Colonic mucosa (tissue), 4 donors: ENCODE results near the gene TENM4. TPM values are rescaled to one million over a fixed set of nuclear protein-coding genes. Genes with fewer than 3 reads are reported as not detected.

Experiments
- DNase-seq: peaks from one replicate; pipeline ENCODE4 v3.0.0-alpha.2; 2020
- H3K27ac ChIP-seq: fragments of 200-600 bp; one replicate; pipeline ENCODE4 v1.8.0; 2021
- H3K27me3 ChIP-seq: fragments of 200-600 bp; one replicate; pipeline ENCODE4 v1.8.0; 2021
- H3K36me3 ChIP-seq: fragments of 200-600 bp; one replicate; pipeline ENCODE4 v1.8.0; 2021
- H3K4me1 ChIP-seq: fragments of 200-600 bp; one replicate; pipeline ENCODE4 v1.8.0; 2021; ENCODE audit warnings: mild to moderate bottlenecking
- H3K4me3 ChIP-seq: fragments of 200-600 bp; one replicate; pipeline ENCODE4 v1.8.0; 2021
- H3K9ac ChIP-seq, 2 donors: one replicate each; pipeline ENCODE4 v1.7.0; 2013; ENCODE audit warnings: control low read depth in 2 of 2, low read depth in 2 of 2, low read length in 2 of 2
- H3K9me3 ChIP-seq: fragments of 200-600 bp; one replicate; pipeline ENCODE4 v1.8.0; 2021
- intact Hi-C: fragments of 100-400 bp; cut with DNase I; formaldehyde crosslinking; loops from one replicate; pipeline ENCODE4 v1.14.1; 2022
- total RNA-seq, 2 donors: library from RNA; stranded (reverse); fragmentation: NEBNext Ultra II Directional in 1 of 2; extraction: Animal tissue kit (Norgen Biotek cat#: 25700) in 1 of 2; gene quantifications; one replicate each; pipeline ENCODE4 v1.2.1, GENCODE V29; 2021
- TF ChIP-seq, protein P1 (sequence below): fragments of 200-600 bp; IDR thresholded peaks from one replicate; pipeline ENCODE4 v1.8.0; 2022; ENCODE audit warnings: antibody characterized with exemption, mild to moderate bottlenecking
- donor health status: healthy.
- donor health status: DM: no; HTN: no; CAD: no.
- donor health status: DM: no; HTN: no; CAD: no.

The TENM4 gene
- total RNA-seq, 2 donors from 2014 or later: 0.48 to 1.2 TPM

DNA sequence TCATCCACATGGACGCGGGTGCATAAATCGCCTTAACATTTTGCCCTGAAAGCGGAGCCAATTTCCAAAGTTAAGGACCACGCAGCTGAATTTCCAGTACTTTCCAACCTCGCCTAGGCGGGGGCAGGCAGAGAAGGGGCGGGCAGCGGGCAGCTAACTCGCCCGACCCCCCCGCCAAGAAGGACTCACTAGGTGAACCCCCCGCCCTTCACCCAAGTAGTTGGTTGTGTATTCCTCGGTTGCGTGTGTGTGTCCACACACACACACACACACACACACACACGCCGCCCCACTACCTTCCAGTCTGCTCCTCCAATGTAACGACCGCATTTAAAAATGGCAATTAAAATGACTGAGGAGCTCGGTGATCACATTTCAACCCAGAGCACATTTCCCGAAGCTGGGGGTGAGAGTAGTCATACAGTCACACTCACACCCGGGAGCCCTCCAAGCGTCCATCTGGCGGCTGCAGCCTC is 1.4 kb downstream of the TENM4 start:
- intact Hi-C loops: no loop called here
- TF ChIP-seq, protein P1, sequence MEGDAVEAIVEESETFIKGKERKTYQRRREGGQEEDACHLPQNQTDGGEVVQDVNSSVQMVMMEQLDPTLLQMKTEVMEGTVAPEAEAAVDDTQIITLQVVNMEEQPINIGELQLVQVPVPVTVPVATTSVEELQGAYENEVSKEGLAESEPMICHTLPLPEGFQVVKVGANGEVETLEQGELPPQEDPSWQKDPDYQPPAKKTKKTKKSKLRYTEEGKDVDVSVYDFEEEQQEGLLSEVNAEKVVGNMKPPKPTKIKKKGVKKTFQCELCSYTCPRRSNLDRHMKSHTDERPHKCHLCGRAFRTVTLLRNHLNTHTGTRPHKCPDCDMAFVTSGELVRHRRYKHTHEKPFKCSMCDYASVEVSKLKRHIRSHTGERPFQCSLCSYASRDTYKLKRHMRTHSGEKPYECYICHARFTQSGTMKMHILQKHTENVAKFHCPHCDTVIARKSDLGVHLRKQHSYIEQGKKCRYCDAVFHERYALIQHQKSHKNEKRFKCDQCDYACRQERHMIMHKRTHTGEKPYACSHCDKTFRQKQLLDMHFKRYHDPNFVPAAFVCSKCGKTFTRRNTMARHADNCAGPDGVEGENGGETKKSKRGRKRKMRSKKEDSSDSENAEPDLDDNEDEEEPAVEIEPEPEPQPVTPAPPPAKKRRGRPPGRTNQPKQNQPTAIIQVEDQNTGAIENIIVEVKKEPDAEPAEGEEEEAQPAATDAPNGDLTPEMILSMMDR: no peak
- peak; percentile 19 for DNase-seq
- no peak overlapping the region for H3K27ac ChIP-seq
- H3K9me3 ChIP-seq: no peaks in the 10 kb centered on the region
- peaks cover 59% of the 10 kb centered on the region for H3K27me3 ChIP-seq
- H3K4me3 ChIP-seq: peak overlapping the region; percentile 32
- no peaks in the 10 kb centered on the region for H3K36me3 ChIP-seq
- peaks cover 12% of the 10 kb centered on the region for H3K4me1 ChIP-seq
- H3K9ac ChIP-seq: no peak overlapping the region

DNA sequence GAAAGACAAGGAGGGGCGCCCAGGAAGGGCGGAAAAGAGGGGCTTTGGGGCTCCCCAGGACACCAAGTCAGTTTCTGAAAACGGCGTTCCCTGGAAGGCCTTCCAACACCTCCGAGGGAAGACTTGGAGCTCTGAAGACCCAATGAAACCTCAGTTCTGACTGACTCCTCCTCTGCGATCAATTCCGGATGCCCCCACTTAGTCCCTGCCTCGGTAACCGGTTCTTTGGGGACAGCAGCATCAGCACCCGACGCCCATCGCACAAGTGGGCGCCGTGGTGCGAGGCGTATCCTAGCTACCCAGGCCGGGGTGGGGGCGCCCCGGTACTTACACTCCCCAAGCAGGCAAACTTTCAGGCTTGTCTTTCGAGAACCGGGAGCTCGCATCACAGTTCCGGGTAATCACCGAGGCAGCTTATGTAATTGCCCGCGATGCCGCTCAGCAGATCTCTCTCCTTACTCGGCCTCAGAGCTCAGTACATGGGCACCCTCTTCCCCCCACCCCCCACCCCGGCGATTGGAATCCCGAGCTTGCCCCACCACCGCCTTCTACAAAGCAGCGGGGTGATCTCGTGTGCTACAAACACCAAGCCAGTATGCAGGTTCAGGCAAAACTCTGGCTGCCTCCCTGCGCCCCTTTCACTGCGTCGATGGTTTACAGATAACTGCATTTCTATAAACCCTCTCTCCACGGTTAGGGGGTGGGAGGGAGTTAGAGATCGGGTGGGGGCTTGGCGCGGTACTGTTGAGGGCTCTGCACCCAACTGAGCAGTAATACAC is 2.0 kb downstream of the TENM4 start:
- TF ChIP-seq, protein P1: no peak
- DNase-seq: peak; percentile 21
- Histone ChIP-seq H3K9ac (peak overlapping the region in 1 of 2 donors; percentile 24), H3K4me1 (peaks cover 12% of the 10 kb centered on the region), H3K27ac (no peak overlapping the region), H3K27me3 (peaks cover 60% of the 10 kb centered on the region), H3K9me3 (no peaks in the 10 kb centered on the region), H3K36me3 (no peaks in the 10 kb centered on the region), H3K4me3 (peak overlapping the region; percentile 25)
- intact Hi-C loops: no loop called here

DNA sequence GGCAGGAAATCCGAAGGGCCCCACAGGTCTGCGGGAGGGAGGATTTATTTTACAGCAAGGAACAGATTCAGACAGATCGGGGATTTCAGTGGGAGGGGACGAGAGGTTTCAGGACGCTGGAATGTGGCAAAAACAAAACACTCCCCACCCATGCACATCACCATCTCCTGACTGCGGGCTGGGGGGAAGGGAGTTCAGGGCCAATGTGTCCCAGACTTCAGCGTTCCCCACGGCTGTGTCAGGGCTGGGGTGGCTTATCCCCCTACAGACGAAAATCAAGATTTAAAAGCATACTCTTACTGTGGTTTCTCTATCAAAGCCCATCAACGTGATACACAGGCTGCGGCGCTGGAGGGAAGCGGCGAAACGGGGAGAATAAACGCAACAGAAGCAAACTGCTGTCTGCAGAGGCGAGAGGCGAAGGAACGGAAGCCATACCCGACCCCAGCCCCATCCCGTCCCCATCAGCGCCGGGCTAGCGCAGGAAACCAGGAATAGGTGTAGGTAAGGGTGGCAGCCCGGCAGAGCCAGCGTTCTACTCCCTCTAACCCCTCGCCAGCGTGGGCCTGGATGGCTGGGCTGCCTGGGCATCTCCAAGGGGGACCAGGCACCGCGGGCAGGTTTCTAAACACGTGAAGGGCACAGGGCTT is 2.7 kb downstream of the TENM4 start:
- H3K4me1 ChIP-seq: peaks cover 12% of the 10 kb centered on the region
- H3K27me3 ChIP-seq: peaks cover 62% of the 10 kb centered on the region
- no peaks in the 10 kb centered on the region for H3K36me3 ChIP-seq
- TF ChIP-seq, protein P1: no peak
- peak overlapping the region; percentile 25 for H3K4me3 ChIP-seq
- H3K9ac ChIP-seq: peak overlapping the region in 1 of 2 donors; percentile 24
- intact Hi-C loops: no loop called here
- no peak overlapping the region for H3K27ac ChIP-seq
- no peaks in the 10 kb centered on the region for H3K9me3 ChIP-seq
- peak; percentile 18 for DNase-seq

DNA sequence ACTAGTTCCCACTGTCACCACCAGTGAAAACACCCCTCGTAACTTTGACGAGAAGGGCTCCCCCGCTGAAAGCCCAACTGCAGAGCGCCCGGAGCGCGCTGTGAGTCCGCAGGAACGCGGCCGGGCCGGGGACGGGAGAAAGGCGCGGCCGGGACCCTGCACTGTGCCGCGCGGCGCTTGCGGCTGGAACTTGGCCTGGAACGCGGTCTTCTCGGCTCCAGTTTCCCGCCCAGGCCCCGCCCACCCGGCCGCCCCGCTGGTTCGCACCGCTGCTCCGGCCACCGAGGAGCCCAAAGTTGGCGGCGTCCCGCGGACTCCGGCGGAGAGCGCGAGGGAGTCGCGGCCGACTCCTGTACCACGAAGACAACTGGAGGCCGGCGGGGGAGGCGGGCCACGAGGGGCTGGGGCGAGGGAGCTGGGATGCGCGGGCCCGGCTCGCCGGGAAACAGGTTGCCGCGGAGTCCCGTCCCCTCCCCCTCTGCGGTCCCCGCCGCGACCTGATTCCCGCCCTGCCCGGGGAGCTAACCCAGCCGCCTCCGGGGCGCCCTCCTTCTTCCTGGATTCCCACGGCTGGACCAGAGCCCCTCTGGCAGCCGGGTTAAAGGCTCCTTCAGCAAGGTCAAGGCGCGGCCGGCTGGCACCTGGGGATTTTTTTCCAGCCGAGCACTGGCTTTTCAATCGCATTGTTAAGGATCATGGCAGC is 3.4 kb downstream of the TENM4 start:
- Histone ChIP-seq H3K36me3 (no peaks in the 10 kb centered on the region), H3K27me3 (peaks cover 62% of the 10 kb centered on the region), H3K27ac (no peak overlapping the region), H3K4me3 (peak overlapping the region; percentile 25), H3K4me1 (peaks cover 12% of the 10 kb centered on the region), H3K9ac (no peak overlapping the region), H3K9me3 (no peaks in the 10 kb centered on the region)
- TF ChIP-seq, protein P1: no peak
- peak; percentile 57 for DNase-seq
- intact Hi-C loops: no loop called here

DNA sequence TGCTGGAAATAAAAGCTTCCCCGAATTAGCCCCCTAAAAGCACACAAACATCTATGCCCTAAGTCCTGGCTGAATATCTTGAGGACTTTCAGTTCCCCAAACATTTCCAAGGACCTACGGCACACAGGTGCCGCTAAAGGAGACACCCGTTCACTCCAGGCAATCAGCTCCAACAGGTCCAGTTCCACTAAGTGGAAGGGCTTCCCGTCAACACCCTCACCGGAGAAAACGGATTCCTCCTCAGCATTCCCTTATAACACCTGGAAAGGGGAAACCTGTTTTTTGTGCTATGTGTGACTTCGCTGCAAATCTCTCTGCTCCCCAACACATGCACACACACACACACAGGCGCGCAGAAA is 3.9 kb downstream of the TENM4 start:
- Histone ChIP-seq H3K36me3 (no peaks in the 10 kb centered on the region), H3K27me3 (peaks cover 62% of the 10 kb centered on the region), H3K9me3 (no peaks in the 10 kb centered on the region), H3K4me3 (peak overlapping the region; percentile 25), H3K27ac (no peak overlapping the region), H3K9ac (no peak overlapping the region), H3K4me1 (peaks cover 12% of the 10 kb centered on the region)
- intact Hi-C loops: no loop called here
- DNase-seq: no peak
- TF ChIP-seq, protein P1: no peak
